22Rv1 (cell line): ENCODE measurements around the gene PCDHGA4.

ENCODE experiments used
- CTCF ChIP-seq: fragments of 450-650 bp; IDR thresholded peaks from 2 replicates; pipeline ENCODE4 v1.5.1; 2017; ENCODE audit warnings: mild to moderate bottlenecking
- ZFX ChIP-seq: fragments of 450-650 bp; IDR thresholded peaks from 2 replicates; pipeline ENCODE4 v1.6.1; 2017; ENCODE audit warnings: antibody characterized with exemption, borderline replicate concordance

GRCh38 chr5:141330299-141331080, 24.3 kb upstream of the PCDHGA4 start, which contains the start of gene PCDHGA1:
- TF ChIP-seq CTCF: peak; percentile 86
- TF ChIP-seq ZFX: no peak
